Measurements from ENCODE around the gene ELN.

Gene ELN

DNA sequence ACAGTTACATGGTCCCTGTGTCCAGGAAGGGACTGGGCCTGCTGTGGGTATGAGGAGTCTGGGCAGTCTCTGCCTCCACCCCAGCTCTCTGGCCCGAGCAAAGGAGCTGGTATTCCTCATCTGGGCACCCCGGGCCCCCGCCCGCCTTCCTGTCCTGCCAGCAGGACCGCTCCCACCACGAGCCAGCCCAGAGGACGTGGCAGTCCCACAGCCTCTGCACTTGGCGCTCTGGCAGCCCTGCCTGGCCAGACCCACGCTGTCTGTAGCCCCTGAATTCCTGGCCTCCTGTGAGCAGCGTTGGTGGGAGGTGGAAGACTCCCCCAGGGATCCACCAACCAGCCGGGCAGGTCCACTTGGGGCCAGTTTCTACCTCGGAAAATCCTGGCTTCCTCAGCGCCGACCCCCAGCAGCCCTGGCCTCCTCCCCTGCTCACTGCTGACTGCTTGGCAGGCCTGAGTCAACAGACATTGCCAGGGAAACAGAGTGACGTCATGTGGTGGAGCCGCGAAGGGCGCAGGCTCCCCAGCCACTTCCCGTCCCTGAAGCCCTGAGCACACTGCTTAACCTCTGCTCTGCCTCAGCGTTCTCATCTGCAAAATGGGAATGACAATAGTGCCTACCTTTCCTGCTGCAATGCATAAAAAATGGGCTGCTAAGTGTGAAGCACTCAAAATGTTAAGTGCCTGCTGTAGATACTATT is 34.0 kb downstream of the ELN start:
- peak; percentile 99 for DNase-seq (ENCODE audit: insufficient read length, low spot score)
- FAIRE-seq: peak; percentile 55
- TF ChIP-seq POLR2A (IDR thresholded peaks at IDR 0.05; ENCODE audit: low read depth, low read length): peak; percentile 78

DNA sequence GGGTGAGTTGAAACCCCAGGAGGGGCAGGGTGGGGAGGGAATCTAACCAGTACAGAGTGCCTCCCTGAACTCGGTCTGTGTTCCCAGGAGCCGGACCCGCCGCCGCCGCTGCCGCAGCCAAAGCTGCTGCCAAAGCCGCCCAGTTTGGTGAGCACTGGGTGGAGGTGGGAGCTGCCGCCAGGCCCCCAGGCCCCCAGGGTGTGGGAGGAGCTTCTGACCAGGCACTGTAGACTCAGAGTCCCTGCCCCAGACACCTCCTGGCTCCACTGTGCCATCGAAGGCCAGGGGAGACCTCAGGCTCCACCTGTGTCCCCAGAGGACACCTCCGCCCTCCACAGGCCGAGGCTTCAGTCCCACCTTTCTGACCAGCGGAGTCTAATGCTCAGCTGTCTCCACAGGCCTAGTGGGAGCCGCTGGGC is 35.3 kb downstream of the ELN start:
- FAIRE-seq (no peak), DNase-seq (ENCODE audit: insufficient read length, low spot score) (no peak)

DNA sequence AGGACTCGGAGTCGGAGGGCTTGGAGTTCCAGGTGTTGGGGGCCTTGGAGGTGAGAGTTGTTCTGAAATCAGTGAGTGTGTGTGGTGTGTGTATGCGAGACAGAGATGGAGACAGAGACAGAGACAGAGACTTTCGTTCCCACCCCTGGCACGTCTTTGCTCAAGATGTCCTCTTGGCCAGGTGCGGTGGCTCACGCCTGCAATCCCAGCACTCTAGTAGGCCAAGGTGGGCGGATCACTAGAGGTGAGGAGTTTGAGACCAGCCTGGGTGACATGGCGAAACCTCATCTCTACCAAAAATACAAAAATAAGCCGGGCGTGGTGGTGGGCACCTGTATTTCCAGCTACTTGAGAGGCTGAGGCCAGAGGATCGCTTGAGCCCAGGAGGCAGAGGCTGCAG is 35.7 kb downstream of the ELN start:
- no peak for DNase-seq (ENCODE audit: insufficient read length, low spot score)
- no peak for FAIRE-seq
- no peak for TF ChIP-seq POLR2A (IDR thresholded peaks at IDR 0.05; ENCODE audit: low read depth, low read length)

More for the DNA sequence above, 35.3 kb downstream of the ELN start:
- TF ChIP-seq POLR2A (IDR thresholded peaks at IDR 0.05; ENCODE audit: low read depth, low read length): no peak

DNA sequence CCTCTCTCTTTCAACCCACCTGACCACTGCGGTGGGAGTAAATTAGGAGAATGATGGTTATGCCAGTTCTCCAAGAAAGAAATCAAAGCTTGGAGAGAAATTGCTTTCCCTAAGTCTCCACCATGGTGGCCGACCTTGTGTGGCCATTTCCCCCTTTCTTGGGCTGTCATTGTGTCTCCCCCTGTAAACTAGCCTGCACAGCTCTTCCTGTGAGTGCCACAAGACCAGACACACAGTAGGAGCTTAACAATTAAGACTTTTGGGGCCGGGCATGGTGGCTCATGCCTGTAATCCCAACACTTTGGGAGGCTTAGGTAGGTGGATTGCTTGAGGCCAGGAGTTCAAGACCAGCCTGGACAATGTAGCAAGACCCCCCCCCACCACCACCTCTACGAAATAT is 36.7 kb downstream of the ELN start:
- DNase-seq (ENCODE audit: insufficient read length, low spot score) (no peak), FAIRE-seq (no peak)
- no peak for TF ChIP-seq POLR2A (IDR thresholded peaks at IDR 0.05; ENCODE audit: low read depth, low read length)

DNA sequence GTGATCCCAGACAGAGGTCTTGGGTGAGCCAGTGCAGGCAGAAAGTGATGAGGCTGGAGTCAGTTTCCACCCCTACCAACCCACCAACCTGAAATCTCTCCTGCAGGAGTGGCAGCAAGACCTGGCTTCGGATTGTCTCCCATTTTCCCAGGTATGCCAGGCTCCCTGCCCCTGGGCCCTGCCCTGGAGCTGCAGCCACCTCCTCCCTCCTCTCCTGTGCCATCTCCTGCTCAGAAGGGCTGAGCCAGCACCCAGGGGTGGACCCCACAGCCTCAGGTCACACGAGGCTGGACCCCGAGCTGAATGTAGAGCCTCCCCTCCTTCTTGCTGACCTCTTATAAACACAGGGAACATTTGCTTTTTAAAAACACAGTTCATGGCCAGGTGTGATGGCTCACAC is 38.7 kb downstream of the ELN start:
- no peak for TF ChIP-seq POLR2A (IDR thresholded peaks at IDR 0.05; ENCODE audit: low read depth, low read length)
- DNase-seq (ENCODE audit: insufficient read length, low spot score) (no peak), FAIRE-seq (no peak)

DNA sequence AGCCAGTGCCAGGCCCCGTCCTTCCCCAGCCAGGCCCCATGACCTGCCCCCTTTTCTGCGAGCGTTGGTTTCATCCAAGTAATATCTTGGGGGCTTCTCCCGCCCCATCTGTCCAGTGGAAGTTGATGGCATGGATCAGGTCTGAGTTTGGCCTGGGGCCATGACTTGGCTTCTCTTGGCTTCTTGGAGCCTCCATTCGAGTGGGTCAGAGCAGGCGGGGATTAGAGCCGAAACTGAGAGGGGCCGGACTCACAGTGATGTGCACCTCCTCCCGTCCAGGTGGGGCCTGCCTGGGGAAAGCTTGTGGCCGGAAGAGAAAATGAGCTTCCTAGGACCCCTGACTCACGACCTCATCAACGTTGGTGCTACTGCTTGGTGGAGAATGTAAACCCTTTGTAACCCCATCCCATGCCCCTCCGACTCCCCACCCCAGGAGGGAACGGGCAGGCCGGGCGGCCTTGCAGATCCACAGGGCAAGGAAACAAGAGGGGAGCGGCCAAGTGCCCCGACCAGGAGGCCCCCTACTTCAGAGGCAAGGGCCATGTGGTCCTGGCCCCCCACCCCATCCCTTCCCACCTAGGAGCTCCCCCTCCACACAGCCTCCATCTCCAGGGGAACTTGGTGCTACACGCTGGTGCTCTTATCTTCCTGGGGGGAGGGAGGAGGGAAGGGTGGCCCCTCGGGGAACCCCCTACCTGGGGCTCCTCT is 40.6 kb downstream of the ELN start:
- TF ChIP-seq POLR2A (IDR thresholded peaks at IDR 0.05; ENCODE audit: low read depth, low read length): no peak
- no peak for DNase-seq (ENCODE audit: insufficient read length, low spot score)
- FAIRE-seq: no peak

DNA sequence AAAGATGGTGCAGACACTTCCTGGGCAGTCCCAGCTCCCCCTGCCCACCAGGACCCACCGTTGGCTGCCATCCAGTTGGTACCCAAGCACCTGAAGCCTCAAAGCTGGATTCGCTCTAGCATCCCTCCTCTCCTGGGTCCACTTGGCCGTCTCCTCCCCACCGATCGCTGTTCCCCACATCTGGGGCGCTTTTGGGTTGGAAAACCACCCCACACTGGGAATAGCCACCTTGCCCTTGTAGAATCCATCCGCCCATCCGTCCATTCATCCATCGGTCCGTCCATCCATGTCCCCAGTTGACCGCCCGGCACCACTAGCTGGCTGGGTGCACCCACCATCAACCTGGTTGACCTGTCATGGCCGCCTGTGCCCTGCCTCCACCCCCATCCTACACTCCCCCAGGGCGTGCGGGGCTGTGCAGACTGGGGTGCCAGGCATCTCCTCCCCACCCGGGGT is 41.1 kb downstream of the ELN start:
- TF ChIP-seq POLR2A (IDR thresholded peaks at IDR 0.05; ENCODE audit: low read depth, low read length): no peak
- DNase-seq (ENCODE audit: insufficient read length, low spot score): no peak
- no peak for FAIRE-seq

DNA sequence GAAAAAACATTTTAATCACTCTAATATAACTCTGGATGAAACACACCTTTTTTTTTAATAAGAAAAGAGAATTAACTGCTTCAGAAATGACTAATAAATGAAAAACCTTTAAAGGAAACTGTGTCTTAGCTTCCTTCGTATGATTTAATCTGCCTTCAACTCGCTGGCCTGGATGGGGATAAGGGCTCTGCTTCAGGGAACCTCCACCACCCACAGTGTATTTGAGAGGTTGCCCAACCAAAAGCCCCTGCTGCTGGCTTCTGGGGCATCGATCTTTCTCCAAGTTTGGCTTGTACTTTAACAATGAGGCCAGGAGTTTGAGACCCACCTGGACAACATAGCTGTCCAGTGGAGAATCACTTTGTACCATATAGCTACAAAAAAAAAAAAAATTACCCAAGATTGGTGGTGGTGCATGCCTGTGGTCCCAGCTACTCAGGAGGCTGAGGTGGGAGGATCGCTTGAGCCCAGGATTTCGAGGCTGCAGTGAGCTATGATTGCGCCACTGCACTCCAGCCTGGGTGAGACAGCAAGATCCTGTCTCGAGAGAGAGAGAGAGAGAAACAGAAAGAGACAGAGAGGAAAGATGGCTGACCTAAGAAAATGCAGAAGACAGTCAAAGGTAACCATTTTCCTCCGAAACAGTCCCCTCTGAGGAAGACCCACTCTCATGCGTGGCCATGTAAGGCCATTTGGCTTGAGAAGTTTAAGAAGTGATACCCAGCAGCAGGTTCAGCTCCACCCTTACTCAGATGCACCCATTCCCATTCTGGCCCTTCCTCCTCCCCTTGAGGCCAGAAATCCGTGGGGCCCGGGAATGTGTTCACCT is 42.0 kb downstream of the ELN start:
- DNase-seq (ENCODE audit: insufficient read length, low spot score) (no peak), FAIRE-seq (no peak)
- no peak for TF ChIP-seq POLR2A (IDR thresholded peaks at IDR 0.05; ENCODE audit: low read depth, low read length)

DNA sequence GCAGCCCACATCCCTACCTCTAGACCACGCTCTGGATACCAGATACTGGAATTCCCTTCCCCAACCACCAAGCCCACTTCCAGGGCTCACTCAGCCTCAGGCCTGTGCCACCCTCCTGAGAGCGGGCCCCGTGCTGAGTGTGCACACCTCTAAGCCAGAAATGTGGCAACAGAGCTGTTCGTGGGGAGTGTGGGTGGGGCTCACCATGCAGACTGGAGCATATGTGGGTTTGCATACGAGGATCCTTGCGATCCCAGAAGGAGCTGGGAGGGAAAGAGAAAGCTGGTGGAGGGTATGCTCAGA is 42.6 kb downstream of the ELN start:
- no peak for TF ChIP-seq POLR2A (IDR thresholded peaks at IDR 0.05; ENCODE audit: low read depth, low read length)
- DNase-seq (ENCODE audit: insufficient read length, low spot score) (no peak), FAIRE-seq (no peak)

DNA sequence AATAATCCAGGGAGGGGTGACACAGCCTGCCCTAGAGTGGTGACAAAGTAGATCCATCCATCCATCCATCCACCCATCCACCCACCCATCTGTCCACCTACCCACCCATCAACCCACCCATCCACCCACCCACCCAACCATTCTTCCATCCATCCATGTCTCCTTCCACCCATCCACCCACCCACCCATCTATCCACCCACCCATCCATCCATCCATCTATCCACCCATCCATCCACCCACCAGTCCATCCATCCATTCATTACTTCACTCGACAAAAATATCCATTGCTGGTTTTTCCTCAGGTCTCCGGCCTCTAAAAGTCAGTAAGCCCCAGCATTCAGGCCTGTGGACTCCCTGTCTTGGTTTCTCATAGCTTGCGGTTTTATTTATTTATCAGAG is 43.1 kb downstream of the ELN start:
- FAIRE-seq (no peak), DNase-seq (ENCODE audit: insufficient read length, low spot score) (no peak)
- no peak for TF ChIP-seq POLR2A (IDR thresholded peaks at IDR 0.05; ENCODE audit: low read depth, low read length)

DNA sequence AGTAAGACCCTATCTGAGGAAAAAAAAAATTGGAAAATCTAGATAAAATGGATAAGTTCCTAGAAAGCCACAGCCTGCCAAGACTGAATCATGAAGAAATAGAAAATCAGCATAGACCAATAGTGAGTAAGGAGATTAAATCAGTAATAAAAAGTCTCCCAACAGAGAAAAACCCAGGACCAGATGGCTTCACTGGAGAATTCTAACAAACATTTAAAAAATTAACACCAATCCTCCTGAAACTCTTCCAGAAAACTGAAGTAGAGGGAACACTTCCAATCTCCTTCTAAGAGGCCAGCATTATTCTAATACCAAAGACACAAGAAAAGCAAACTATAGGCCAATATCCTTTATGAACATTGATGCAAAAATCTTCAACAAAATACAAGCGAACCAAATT is 46.8 kb downstream of the ELN start:
- no peak for DNase-seq (ENCODE audit: insufficient read length, low spot score)

DNA sequence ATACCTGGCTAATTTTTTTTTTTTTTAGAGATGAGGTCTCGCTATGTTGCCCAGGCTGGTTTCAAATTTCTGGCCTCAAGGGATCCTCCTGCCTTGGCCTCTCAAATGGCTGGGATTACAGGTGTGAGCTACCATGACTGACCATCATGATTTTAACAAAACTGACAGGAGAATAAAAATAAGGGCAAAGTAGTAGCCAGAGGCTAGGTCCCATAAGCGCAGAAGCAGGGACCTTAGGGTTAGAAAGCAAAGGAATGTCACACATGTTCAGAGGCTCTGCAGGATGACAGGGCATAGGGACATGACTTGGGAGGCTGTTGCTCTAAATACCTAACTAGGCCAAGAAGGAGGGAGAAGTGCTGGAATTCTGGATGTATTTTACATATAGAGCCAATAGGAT is 50.5 kb downstream of the ELN start:
- TF ChIP-seq POLR2A (IDR thresholded peaks at IDR 0.05; ENCODE audit: low read depth, low read length): no peak
- DNase-seq (ENCODE audit: insufficient read length, low spot score) (no peak), FAIRE-seq (no peak)

More for the DNA sequence above, 46.8 kb downstream of the ELN start:
- FAIRE-seq: no peak
- no peak for TF ChIP-seq POLR2A (IDR thresholded peaks at IDR 0.05; ENCODE audit: low read depth, low read length)

DNA sequence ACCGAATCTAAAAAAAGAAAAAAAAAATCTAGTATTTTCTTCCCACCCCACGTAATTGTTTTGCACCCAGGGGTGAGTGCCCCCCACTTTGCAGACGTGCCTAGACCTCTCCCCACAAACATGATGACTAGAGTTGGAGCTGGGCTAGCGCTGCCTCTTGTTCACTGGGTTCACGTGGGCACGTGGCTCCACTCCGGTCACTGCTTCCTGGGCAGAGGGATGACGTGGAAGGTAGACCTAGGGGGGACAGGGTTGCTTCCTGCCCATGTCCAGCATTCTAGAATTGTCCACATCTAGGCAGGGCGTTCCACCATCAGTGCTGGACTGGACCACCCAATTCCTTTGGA is 54.8 kb downstream of the ELN start:
- no peak for FAIRE-seq
- DNase-seq (ENCODE audit: insufficient read length, low spot score): no peak
- no peak for TF ChIP-seq POLR2A (IDR thresholded peaks at IDR 0.05; ENCODE audit: low read depth, low read length)

DNA sequence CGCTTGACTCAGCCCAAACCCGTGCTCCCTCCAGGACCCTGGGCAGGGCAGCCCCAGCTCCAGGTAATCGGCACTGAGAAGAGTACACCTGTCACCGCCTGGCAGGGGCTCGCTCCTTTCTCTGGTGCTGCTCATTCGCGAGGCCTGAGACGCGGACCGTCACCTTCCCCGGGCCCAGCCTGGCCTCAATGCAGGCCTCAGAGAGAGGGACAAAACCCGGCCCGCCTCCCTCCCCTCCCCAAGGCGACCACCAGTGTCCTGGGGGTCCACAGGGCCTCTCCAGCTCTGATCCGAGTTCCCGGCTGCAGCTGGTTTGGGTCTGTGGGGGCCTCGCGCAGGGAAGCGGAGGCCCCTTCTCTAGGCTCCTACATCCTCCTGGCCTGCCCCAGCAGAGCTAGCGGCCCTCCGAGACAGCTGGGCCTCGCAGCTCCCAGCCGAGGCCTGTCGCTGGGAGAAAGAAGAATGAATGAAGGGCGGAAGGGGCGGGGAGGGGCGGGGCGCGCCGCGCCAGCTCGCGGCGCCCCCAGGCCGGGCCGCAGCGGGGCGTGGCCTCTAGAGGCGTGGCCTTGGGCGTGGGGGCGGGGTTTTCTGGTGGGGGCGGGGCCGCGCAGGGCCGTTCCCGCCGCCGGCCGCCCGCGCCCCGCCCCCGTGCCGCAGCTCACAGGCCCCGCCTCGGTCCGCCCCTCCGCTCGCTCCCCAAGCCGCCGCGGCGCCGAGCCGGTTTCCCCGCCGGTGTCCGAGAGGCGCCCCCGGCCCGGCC is 55.3 kb downstream of the ELN start, which contains the start of gene LIMK1:
TSS of gene LIMK1 (plus strand) at position 688 of the 760 bp plus-strand sequence. CDS start 187 bp downstream, outside the sequence.
- DNase-seq (ENCODE audit: insufficient read length, low spot score) (peak; percentile 86), FAIRE-seq (no peak)
- TF ChIP-seq POLR2A (IDR thresholded peaks at IDR 0.05; ENCODE audit: low read depth, low read length): peak; percentile 40; the same call in 1 of the 2 replicates
